ENCODE results near the gene PARVG. TPM values are rescaled to one million over a fixed set of nuclear protein-coding genes. Genes with fewer than 3 reads are reported as not detected.

The PARVG gene
- polyA plus RNA-seq, 2 donors, result 3.1 to 4.4 TPM

DNA sequence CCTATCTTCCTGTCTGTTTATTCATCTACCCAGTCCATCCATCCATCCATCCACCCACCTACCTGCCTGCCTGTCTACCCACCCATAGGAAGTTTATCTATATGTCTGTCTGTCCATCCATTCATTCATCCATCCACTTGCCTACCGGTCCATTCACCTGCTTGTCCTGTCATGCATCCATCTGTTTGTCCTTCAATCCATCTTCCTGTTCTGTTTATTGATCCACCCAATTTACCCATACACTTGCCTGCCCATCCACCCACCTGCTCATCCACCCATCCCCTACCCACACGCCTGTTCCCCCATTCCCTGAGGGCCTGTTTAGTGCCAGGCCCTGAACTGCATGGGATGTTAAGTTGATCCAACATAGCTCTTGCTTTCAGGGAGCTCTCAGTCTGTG lies 18.4 kb downstream of the PARVG start:
- Histone ChIP-seq H3K27ac (ENCODE audit: low read depth in 2 of 2, low read length in 1 of 2) (no peak overlapping the region), H3K27me3 (ENCODE audit: control insufficient read depth in 1 of 2, insufficient read depth in 2 of 2, low read length in 2 of 2) (no peaks in the 10 kb centered on the region), H3K9me3 (ENCODE audit: control insufficient read depth in 2 of 2, insufficient read depth in 1 of 2, low read depth in 1 of 2, low read length in 1 of 2) (no peaks in the 10 kb centered on the region), H3K4me1 (ENCODE audit: control insufficient read depth in 2 of 2, insufficient read depth in 2 of 2, low read length in 1 of 2) (no peaks in the 10 kb centered on the region), H3K36me3 (ENCODE audit: control insufficient read depth in 2 of 2, insufficient read depth in 2 of 2, low read length in 1 of 2) (no peaks in the 10 kb centered on the region), H3K4me3 (ENCODE audit: low read depth in 1 of 2, low read length in 2 of 2) (no peak overlapping the region)
- WGBS, 2 donors, result 77 to 82% methylated on average over 2 of the region's 2 CpGs

DNA sequence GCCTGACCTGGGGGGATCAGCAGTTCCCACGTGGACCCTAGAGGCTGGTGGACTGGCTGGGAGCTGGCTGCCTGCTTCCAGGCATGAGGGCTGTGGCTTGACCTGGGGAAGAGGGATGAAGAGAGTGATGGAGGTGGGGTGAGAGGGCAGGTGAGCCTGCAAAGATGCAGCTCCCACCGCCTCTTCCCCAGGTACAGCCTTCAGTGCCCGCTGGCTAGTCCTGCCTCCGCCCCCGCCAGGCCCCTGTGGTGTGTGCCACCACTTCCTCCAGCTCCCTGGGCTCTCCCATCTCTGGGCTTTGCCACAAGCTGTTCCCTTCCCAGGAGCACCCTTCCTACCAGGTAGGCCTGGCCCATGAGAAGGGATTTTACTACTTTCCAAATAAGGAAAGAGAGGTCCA lies 19.1 kb downstream of the PARVG start:
- WGBS, 2 donors, result 87 to 92% methylated on average over 5 of the region's 5 CpGs
- peaks cover 0 to 2% of the 10 kb centered on the region in 2 donors for H3K4me1 ChIP-seq (ENCODE audit: control insufficient read depth in 2 of 2, insufficient read depth in 2 of 2, low read length in 1 of 2)
- no peak overlapping the region for H3K4me3 ChIP-seq (ENCODE audit: low read depth in 1 of 2, low read length in 2 of 2)
- no peaks in the 10 kb centered on the region for H3K27me3 ChIP-seq (ENCODE audit: control insufficient read depth in 1 of 2, insufficient read depth in 2 of 2, low read length in 2 of 2)
- H3K27ac ChIP-seq (ENCODE audit: low read depth in 2 of 2, low read length in 1 of 2), result no peak overlapping the region
- no peaks in the 10 kb centered on the region for H3K9me3 ChIP-seq (ENCODE audit: control insufficient read depth in 2 of 2, insufficient read depth in 1 of 2, low read depth in 1 of 2, low read length in 1 of 2)
- no peaks in the 10 kb centered on the region for H3K36me3 ChIP-seq (ENCODE audit: control insufficient read depth in 2 of 2, insufficient read depth in 2 of 2, low read length in 1 of 2)

DNA sequence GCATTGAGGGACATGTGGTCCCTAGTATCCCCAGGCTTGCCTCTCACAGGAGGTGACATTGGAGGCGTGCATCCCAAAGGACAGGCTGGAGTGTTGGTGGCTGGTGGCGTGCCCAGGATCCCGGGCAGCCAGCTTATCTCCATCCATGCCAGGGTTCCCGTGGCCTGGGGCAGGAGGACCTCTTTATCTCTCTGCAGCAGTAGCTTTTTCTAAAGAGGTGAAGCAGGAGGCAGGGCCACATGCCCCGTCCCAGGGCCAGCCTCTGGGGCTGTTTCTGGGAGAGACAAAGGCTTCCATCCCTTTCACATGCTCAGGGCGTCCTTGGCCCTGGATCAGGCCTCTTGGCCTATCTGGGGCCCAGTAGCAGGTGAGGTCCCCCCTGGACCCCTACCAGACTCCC lies 19.7 kb downstream of the PARVG start:
- Histone ChIP-seq H3K4me3 (ENCODE audit: low read depth in 1 of 2, low read length in 2 of 2) (no peak overlapping the region), H3K27me3 (ENCODE audit: control insufficient read depth in 1 of 2, insufficient read depth in 2 of 2, low read length in 2 of 2) (no peaks in the 10 kb centered on the region)
- 88 to 95% methylated on average over 6 of the region's 6 CpGs for WGBS, 2 donors

DNA sequence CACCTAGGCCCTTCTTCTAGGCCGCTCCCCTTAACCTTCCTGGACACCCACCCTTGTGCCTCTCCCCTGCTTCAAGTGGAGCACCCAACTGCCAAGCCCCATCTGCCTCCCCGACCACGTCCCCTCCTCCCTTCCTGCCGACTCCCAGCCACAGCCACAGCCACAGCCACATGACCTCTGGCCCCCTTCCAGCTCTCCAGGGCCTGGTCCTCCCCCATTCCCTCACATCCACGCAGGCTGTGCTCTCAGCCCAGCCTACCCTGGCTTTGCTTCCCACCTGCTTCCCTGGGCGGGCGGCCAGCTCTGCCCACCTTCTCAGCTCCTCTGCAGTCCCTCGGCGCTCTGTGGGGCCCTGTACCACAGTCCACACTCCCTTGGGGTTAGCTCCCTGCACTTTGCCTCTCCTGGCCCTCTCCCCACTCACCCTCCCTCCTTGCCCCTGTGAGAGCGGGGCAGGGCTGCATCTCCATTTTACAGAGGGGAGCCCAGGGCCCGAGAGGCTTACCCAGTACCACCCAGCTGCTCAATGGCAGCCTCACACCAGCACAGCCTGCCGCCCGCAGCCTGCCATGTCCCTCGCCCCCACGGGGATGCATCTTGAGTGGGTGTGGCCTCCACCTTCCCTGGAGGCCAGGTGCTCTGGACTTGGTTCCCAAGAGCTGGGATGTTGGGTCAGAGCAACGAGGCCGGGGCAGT lies 20.3 kb downstream of the PARVG start:
- H3K36me3 ChIP-seq (ENCODE audit: control insufficient read depth in 2 of 2, insufficient read depth in 2 of 2, low read length in 1 of 2), result no peaks in the 10 kb centered on the region
- H3K27ac ChIP-seq (ENCODE audit: low read depth in 2 of 2, low read length in 1 of 2), result no peak overlapping the region
- H3K4me1 ChIP-seq (ENCODE audit: control insufficient read depth in 2 of 2, insufficient read depth in 2 of 2, low read length in 1 of 2), result peaks cover 0 to 2% of the 10 kb centered on the region in 2 donors
- WGBS, 2 donors, result 74 to 78% methylated on average over 17 of the region's 17 CpGs
- H3K27me3 ChIP-seq (ENCODE audit: control insufficient read depth in 1 of 2, insufficient read depth in 2 of 2, low read length in 2 of 2), result no peaks in the 10 kb centered on the region
- H3K9me3 ChIP-seq (ENCODE audit: control insufficient read depth in 2 of 2, insufficient read depth in 1 of 2, low read depth in 1 of 2, low read length in 1 of 2), result no peaks in the 10 kb centered on the region
- no peak overlapping the region for H3K4me3 ChIP-seq (ENCODE audit: low read depth in 1 of 2, low read length in 2 of 2)

More for the DNA sequence above, 19.7 kb downstream of the PARVG start:
- Histone ChIP-seq H3K9me3 (ENCODE audit: control insufficient read depth in 2 of 2, insufficient read depth in 1 of 2, low read depth in 1 of 2, low read length in 1 of 2) (no peaks in the 10 kb centered on the region), H3K36me3 (ENCODE audit: control insufficient read depth in 2 of 2, insufficient read depth in 2 of 2, low read length in 1 of 2) (no peaks in the 10 kb centered on the region), H3K27ac (ENCODE audit: low read depth in 2 of 2, low read length in 1 of 2) (no peak overlapping the region), H3K4me1 (ENCODE audit: control insufficient read depth in 2 of 2, insufficient read depth in 2 of 2, low read length in 1 of 2) (peaks cover 0 to 2% of the 10 kb centered on the region in 2 donors)

DNA sequence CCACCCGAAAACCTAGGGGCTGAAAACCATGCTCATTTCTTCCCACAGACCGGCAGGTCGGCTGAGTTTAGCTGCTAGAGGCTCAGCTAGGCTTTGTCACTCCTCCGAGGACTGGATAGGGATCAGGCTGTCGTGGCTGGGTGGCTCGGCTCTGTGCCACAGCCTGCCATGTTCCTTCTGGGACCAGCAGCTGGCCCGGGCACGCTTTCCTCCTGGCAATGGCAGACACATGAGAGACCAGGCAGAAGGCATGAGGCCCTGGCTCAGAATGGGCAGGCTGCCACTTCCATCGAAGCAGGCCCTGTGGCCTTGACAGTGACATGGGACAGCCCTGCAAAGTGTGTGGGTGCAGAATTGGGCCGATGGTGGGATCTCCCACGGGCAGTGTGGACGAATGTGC lies 20.9 kb downstream of the PARVG start:
- Histone ChIP-seq H3K9me3 (ENCODE audit: control insufficient read depth in 2 of 2, insufficient read depth in 1 of 2, low read depth in 1 of 2, low read length in 1 of 2) (no peaks in the 10 kb centered on the region), H3K4me1 (ENCODE audit: control insufficient read depth in 2 of 2, insufficient read depth in 2 of 2, low read length in 1 of 2) (peaks cover 0 to 2% of the 10 kb centered on the region in 2 donors), H3K36me3 (ENCODE audit: control insufficient read depth in 2 of 2, insufficient read depth in 2 of 2, low read length in 1 of 2) (no peaks in the 10 kb centered on the region), H3K27ac (ENCODE audit: low read depth in 2 of 2, low read length in 1 of 2) (no peak overlapping the region), H3K27me3 (ENCODE audit: control insufficient read depth in 1 of 2, insufficient read depth in 2 of 2, low read length in 2 of 2) (no peaks in the 10 kb centered on the region), H3K4me3 (ENCODE audit: low read depth in 1 of 2, low read length in 2 of 2) (no peak overlapping the region)
- 56 to 68% methylated on average over 12 of the region's 12 CpGs for WGBS, 2 donors

DNA sequence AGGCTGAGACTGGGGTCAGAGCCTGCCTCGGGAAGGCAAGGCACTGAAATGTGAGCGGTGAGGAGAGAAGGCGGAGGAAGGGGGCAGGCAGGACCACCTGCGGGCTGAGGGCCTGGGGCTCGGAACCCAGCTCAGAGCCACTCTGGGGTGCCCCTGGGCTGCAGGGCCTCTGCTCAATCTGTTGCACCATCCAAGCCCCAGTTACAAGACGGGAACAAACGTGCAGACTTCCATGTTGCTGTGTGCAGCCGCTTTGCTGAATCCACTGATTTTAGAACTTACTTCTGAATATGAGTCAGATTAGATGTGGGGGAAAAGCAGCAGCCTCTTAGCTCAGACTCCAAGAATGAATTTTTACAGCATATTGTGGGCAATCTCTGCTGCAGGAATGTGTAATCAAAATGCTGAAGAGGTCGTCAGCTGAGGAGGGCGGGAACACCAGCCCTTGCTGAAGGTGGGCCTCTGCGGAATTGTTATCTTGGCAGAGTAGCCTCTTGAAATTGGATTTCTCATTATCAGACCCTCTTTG lies 21.6 kb downstream of the PARVG start:
- Histone ChIP-seq H3K9me3 (ENCODE audit: control insufficient read depth in 2 of 2, insufficient read depth in 1 of 2, low read depth in 1 of 2, low read length in 1 of 2) (no peaks in the 10 kb centered on the region), H3K27ac (ENCODE audit: low read depth in 2 of 2, low read length in 1 of 2) (no peak overlapping the region), H3K4me1 (ENCODE audit: control insufficient read depth in 2 of 2, insufficient read depth in 2 of 2, low read length in 1 of 2) (peaks cover 0 to 2% of the 10 kb centered on the region in 2 donors), H3K36me3 (ENCODE audit: control insufficient read depth in 2 of 2, insufficient read depth in 2 of 2, low read length in 1 of 2) (no peaks in the 10 kb centered on the region), H3K27me3 (ENCODE audit: control insufficient read depth in 1 of 2, insufficient read depth in 2 of 2, low read length in 2 of 2) (no peaks in the 10 kb centered on the region), H3K4me3 (ENCODE audit: low read depth in 1 of 2, low read length in 2 of 2) (no peak overlapping the region)
- WGBS, 2 donors, result 71 to 77% methylated on average over 11 of the region's 11 CpGs

DNA sequence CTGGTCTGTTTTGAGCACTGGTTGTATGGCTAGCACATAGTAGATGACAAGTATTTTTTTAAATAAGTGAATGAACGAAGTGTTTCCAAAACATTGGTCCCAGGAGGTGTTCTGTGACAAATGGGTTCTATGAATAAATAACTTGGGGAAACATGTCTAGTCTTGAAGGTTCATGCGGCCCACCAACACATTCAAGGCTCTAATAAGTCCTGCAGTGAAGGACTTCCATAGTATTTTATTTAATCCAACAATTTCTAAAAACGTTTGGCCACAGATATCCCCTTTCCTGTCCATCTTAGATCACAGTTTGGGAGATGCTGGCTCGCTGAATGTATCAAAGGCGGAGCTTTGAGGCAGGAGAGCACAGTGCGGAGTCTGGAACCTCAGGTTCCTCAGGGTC lies 22.5 kb downstream of the PARVG start:
- 55 to 64% methylated on average over 6 of the region's 6 CpGs for whole genome bisulfite sequencing, 2 donors
- no peak overlapping the region for H3K27ac ChIP-seq (ENCODE audit: low read depth in 2 of 2, low read length in 1 of 2)
- no peaks in the 10 kb centered on the region for H3K9me3 ChIP-seq (ENCODE audit: control insufficient read depth in 2 of 2, insufficient read depth in 1 of 2, low read depth in 1 of 2, low read length in 1 of 2)
- H3K4me1 ChIP-seq (ENCODE audit: control insufficient read depth in 2 of 2, insufficient read depth in 2 of 2, low read length in 1 of 2), result peaks cover 0 to 2% of the 10 kb centered on the region in 2 donors
- no peaks in the 10 kb centered on the region for H3K36me3 ChIP-seq (ENCODE audit: control insufficient read depth in 2 of 2, insufficient read depth in 2 of 2, low read length in 1 of 2)
- H3K4me3 ChIP-seq (ENCODE audit: low read depth in 1 of 2, low read length in 2 of 2), result no peak overlapping the region
- no peaks in the 10 kb centered on the region for H3K27me3 ChIP-seq (ENCODE audit: control insufficient read depth in 1 of 2, insufficient read depth in 2 of 2, low read length in 2 of 2)

DNA sequence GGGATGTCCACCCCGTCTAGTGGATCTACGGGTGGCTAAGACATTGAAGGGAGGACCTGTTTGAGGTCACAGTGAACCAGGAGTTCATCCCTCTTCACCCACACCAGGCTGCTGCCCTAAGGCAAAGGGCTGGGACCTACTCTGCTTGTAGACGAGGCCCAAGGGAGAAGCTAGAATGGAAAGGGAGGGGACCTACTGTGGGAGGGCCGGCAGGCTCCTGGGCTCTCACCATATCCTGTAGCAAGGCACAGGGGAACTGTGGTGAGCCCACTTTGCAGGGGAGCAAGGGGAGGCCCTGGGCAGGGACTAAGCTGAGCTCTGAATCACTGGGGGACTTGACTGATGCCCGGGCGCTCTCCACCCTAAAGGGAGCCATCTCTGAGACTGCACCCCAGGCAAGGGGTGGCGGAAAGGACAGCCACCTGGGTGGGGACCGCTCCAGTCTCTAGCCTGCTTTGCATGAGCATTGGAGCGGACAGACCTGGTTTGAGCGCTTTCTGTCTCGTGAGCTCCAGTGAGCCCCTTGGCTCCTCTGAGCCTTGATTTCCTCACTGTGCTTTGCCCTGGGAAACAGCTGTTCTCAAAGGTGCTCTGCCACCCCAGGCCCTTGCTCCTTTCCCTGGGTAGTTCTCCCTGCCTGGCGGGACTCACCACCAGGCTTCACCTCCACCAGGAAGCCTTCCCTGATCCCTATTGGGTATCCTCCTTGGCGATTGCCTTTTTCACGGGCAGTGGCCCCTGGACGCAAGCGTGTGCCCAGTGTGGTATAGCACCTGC lies 24.2 kb downstream of the PARVG start:
- no peak overlapping the region for H3K4me3 ChIP-seq (ENCODE audit: low read depth in 1 of 2, low read length in 2 of 2)
- no peaks in the 10 kb centered on the region for H3K9me3 ChIP-seq (ENCODE audit: control insufficient read depth in 2 of 2, insufficient read depth in 1 of 2, low read depth in 1 of 2, low read length in 1 of 2)
- no peaks in the 10 kb centered on the region for H3K36me3 ChIP-seq (ENCODE audit: control insufficient read depth in 2 of 2, insufficient read depth in 2 of 2, low read length in 1 of 2)
- H3K27me3 ChIP-seq (ENCODE audit: control insufficient read depth in 1 of 2, insufficient read depth in 2 of 2, low read length in 2 of 2), result no peaks in the 10 kb centered on the region
- H3K4me1 ChIP-seq (ENCODE audit: control insufficient read depth in 2 of 2, insufficient read depth in 2 of 2, low read length in 1 of 2), result peaks cover 0 to 2% of the 10 kb centered on the region in 2 donors
- no peak overlapping the region for H3K27ac ChIP-seq (ENCODE audit: low read depth in 2 of 2, low read length in 1 of 2)
- WGBS, 2 donors, result 85 to 87% methylated on average over 16 of the region's 16 CpGs

DNA sequence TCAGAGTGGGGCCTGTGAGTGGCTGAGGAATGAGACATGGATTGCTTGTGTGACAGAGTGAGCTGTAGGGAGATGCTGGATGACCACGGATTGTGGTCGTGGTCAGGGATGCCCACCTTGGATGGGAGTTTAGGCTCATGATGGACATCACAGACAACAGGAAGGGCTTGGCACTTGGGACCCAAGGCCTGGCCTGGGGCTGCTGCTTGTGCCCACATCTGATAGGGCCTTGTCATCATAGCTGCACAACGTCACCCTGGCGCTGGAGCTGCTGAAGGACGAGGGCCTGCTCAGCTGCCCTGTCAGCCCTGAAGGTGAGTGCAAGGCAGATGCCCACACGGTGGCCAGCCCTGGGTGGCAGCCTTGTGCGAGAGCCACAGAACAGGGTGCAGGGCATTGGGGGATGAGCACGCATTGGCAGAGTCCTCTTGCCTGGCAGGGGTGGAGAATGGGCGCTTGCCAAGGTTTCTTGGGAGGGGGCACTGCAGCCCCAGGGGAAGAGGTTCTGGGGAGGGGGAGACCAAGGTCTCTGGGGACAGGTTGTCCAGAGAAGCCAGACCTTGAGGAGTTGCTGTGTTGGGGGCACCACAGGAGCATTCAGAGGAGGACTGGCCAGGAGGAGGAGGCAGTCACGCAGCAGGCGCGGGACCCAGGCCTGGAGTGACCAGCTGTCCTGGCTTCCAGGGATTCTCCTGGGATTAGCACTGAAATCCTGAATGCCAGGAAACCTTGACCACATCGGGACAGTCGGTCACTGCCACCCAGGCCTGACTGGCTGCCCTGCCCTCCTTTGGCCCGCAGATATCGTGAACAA lies 25.0 kb downstream of the PARVG start:
- Histone ChIP-seq H3K36me3 (ENCODE audit: control insufficient read depth in 2 of 2, insufficient read depth in 2 of 2, low read length in 1 of 2) (no peaks in the 10 kb centered on the region), H3K27me3 (ENCODE audit: control insufficient read depth in 1 of 2, insufficient read depth in 2 of 2, low read length in 2 of 2) (no peaks in the 10 kb centered on the region), H3K4me1 (ENCODE audit: control insufficient read depth in 2 of 2, insufficient read depth in 2 of 2, low read length in 1 of 2) (peaks cover 0 to 2% of the 10 kb centered on the region in 2 donors), H3K27ac (ENCODE audit: low read depth in 2 of 2, low read length in 1 of 2) (no peak overlapping the region), H3K9me3 (ENCODE audit: control insufficient read depth in 2 of 2, insufficient read depth in 1 of 2, low read depth in 1 of 2, low read length in 1 of 2) (no peaks in the 10 kb centered on the region), H3K4me3 (ENCODE audit: low read depth in 1 of 2, low read length in 2 of 2) (no peak overlapping the region)
- 81 to 91% methylated on average over 16 of the region's 16 CpGs for WGBS, 2 donors
